Upper lobe of left lung (tissue), 6 donors: ENCODE results near the gene HIF3A. TPM values are rescaled to one million over a fixed set of nuclear protein-coding genes. Genes with fewer than 3 reads are reported as not detected.
A peak's percentile ranks its signal among the peaks of the same experiment; 100 is the strongest.
"Not testable (repeated sequence)": the region's sequence is repeated elsewhere in the genome, so short reads cannot be mapped to it uniquely, and the experiment has no call there.

Experiments
- ATAC-seq, 2 donors: fragments of 200-7000 bp; cut with Tn5 transposase; one replicate each; pipeline ENCODE4 v1.9.1; 2022; ENCODE audit warnings: mild to moderate bottlenecking in 2 of 2, moderate library complexity in 2 of 2; ENCODE audit not compliant: low FRiP score in 2 of 2
- DNase-seq, 2 donors: peaks; one replicate each; pipeline ENCODE4 v3.0.0-alpha.2; 2019 to 2020
- H3K27ac ChIP-seq, 4 donors: fragments of 200-600 bp; sonication (generic); one replicate each; pipeline ENCODE4 v1.5.1; 2016 to 2019
- H3K27me3 ChIP-seq, 4 donors: fragments of 200-600 bp; sonication (generic); one replicate each; pipeline ENCODE4 v1.5.1; 2017 to 2019
- H3K36me3 ChIP-seq, 4 donors: fragments of 200-600 bp; sonication (generic); one replicate each; pipeline ENCODE4 v1.5.1; 2016 to 2019
- H3K4me1 ChIP-seq, 4 donors: fragments of 200-600 bp; sonication (generic); one replicate each; pipeline ENCODE4 v1.5.1; 2018 to 2019
- H3K4me3 ChIP-seq, 4 donors: fragments of 200-600 bp; sonication (generic); one replicate each; pipeline ENCODE4 v1.5.1; 2017 to 2019; ENCODE audit warnings: mild to moderate bottlenecking in 2 of 4, moderate library complexity in 1 of 4
- H3K9me3 ChIP-seq, 4 donors: fragments of 200-600 bp; sonication (generic); one replicate each; pipeline ENCODE4 v1.5.1; 2018 to 2019
- EP300 ChIP-seq, 4 donors: sonication (generic); formaldehyde crosslinking; IDR thresholded peaks; one replicate each; pipeline ENCODE4 v1.5.1; 2017; ENCODE audit warnings: antibody characterized with exemption in 4 of 4, control low read depth in 2 of 4
- POLR2A ChIP-seq, 4 donors: fragments of 450-650 bp; IDR thresholded peaks; one replicate each; pipeline ENCODE4 v1.5.1; 2016 to 2017; ENCODE audit warnings: antibody characterized with exemption in 4 of 4, mild to moderate bottlenecking in 2 of 4
- POLR2AphosphoS5 ChIP-seq, 2 donors: sonication (generic); formaldehyde crosslinking; IDR thresholded peaks; one replicate each; pipeline ENCODE4 v1.5.1; 2017; ENCODE audit warnings: antibody characterized with exemption in 2 of 2
- WGBS, 2 donors: methylation state at CpG; one replicate each; pipeline ENCODE4 v1.1.5; 2017 to 2018; 5-methylcytosine and 5-hydroxymethylcytosine counted together
- total RNA-seq, 6 donors: library from RNA; depleted of rRNA in 4 of 6; stranded (reverse); fragments of >200 nt in 4 of 6; gene quantifications; one replicate each; pipeline versions ENCODE4 v1.1.0 to v1.2.1, GENCODE V29; 2016 to 2021
- TF ChIP-seq, protein P1 (sequence below), 6 experiments: fragments of 450-650 bp in 4 of 6; fragments of 200-600 bp in 2 of 6; sonication (generic) in 2 of 6; IDR thresholded peaks; one replicate each; pipeline ENCODE4 v1.5.1; 2016 to 2019; ENCODE audit warnings: antibody characterized with exemption in 6 of 6
- donor health status: DM: no; HTN: no; CAD: no; lungs with moderate emphysema.
- donor health status: DM: no; HTN: yes; CAD: no; lungs with severe emphysema.

Gene HIF3A
- total RNA-seq, 6 donors from 2014 or later = 42.3 to 1,057 (median 61.3) TPM

- Histone ChIP-seq H3K27me3 (peaks cover 0 to 3% (median 0%) of the 10 kb centered on the region in 4 donors), H3K36me3 (no peaks in the 10 kb centered on the region), H3K9me3 (no peaks in the 10 kb centered on the region), H3K27ac (no peak overlapping the region), H3K4me3 (no peak overlapping the region), H3K4me1 (no peaks in the 10 kb centered on the region)
- DNase-seq (no peak), ATAC-seq (peak; percentile 43 to 70)
- WGBS, 2 donors = 46 to 58% methylated on average over 7 to 8 of the region's 8 CpGs
- TF ChIP-seq, protein P1, sequence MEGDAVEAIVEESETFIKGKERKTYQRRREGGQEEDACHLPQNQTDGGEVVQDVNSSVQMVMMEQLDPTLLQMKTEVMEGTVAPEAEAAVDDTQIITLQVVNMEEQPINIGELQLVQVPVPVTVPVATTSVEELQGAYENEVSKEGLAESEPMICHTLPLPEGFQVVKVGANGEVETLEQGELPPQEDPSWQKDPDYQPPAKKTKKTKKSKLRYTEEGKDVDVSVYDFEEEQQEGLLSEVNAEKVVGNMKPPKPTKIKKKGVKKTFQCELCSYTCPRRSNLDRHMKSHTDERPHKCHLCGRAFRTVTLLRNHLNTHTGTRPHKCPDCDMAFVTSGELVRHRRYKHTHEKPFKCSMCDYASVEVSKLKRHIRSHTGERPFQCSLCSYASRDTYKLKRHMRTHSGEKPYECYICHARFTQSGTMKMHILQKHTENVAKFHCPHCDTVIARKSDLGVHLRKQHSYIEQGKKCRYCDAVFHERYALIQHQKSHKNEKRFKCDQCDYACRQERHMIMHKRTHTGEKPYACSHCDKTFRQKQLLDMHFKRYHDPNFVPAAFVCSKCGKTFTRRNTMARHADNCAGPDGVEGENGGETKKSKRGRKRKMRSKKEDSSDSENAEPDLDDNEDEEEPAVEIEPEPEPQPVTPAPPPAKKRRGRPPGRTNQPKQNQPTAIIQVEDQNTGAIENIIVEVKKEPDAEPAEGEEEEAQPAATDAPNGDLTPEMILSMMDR (IDR thresholded peaks at IDR 0.05) = no peak
- TF ChIP-seq POLR2A (IDR thresholded peaks at IDR 0.05) (no peak), EP300 (IDR thresholded peaks at IDR 0.05) (no peak), POLR2AphosphoS5 (IDR thresholded peaks at IDR 0.05) (no peak)
Observed at GRCh38 chr19:46271481-46272197, 25.2 kb upstream of the HIF3A start.

DNA sequence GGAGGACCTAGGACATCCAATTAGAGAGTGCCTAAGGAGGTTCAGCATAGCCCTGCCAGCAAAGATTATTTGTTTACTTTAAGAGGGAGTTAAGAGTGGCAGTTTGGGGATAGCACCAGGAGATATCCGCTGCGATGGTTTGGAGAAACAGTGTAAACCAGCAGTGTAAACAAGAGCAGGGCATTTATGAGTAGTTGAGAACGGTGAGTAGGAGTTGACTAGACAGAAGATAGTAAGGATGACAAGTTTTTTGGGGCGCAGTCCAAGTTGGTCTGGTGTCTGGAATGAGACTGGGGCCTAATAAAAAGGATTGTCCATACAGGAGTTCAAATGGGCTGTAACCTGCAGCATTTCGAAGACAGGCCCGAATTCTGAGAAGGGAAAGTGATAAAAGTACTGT is 22.9 kb upstream of the HIF3A start:
- WGBS, 2 donors = 73 to 79% methylated on average over 6 of the region's 6 CpGs
- H3K9me3 ChIP-seq, ATAC-seq, H3K27ac ChIP-seq, H3K4me1 ChIP-seq, H3K36me3 ChIP-seq, H3K27me3 ChIP-seq, DNase-seq, H3K4me3 ChIP-seq: not testable (repeated sequence)

GRCh38 chr19:46279177-46279576 is 17.7 kb upstream of the HIF3A start:
- Histone ChIP-seq H3K27me3 (no peaks in the 10 kb centered on the region), H3K36me3 (no peaks in the 10 kb centered on the region), H3K27ac (no peak overlapping the region), H3K4me1 (peaks cover 11 to 14% (median 12%) of the 10 kb centered on the region in 4 donors), H3K4me3 (no peak overlapping the region), H3K9me3 (no peaks in the 10 kb centered on the region)
- DNase-seq (no peak), ATAC-seq (no peak)
- WGBS, 2 donors = 86 to 95% methylated on average over 7 of the region's 7 CpGs
- TF ChIP-seq POLR2AphosphoS5 (IDR thresholded peaks at IDR 0.05) (no peak), POLR2A (IDR thresholded peaks at IDR 0.05) (no peak), EP300 (IDR thresholded peaks at IDR 0.05) (no peak)
- TF ChIP-seq, protein P1 (IDR thresholded peaks at IDR 0.05) = no peak

- Histone ChIP-seq H3K27ac (peak overlapping the region; percentile 52 to 77 (median 66)), H3K4me3 (no peak overlapping the region), H3K9me3 (no peaks in the 10 kb centered on the region), H3K36me3 (no peaks in the 10 kb centered on the region), H3K4me1 (peaks cover 22 to 29% (median 23%) of the 10 kb centered on the region in 4 donors), H3K27me3 (no peaks in the 10 kb centered on the region)
- WGBS, 2 donors = 46 to 49% methylated on average over 4 of the region's 4 CpGs
- ATAC-seq (peak in 1 of 2 donors; percentile 42), DNase-seq (peak in 1 of 2 donors; percentile 28)
- TF ChIP-seq POLR2AphosphoS5 (IDR thresholded peaks at IDR 0.05) (peak; percentile 78 to 88), EP300 (IDR thresholded peaks at IDR 0.05) (peak in 3 of 4 donors; percentile 11 to 97 (median 91)), POLR2A (IDR thresholded peaks at IDR 0.05) (no peak)
- TF ChIP-seq, protein P1 (IDR thresholded peaks at IDR 0.05) = no peak
Observed at GRCh38 chr19:46283771-46284170, 13.1 kb upstream of the HIF3A start.

DNA sequence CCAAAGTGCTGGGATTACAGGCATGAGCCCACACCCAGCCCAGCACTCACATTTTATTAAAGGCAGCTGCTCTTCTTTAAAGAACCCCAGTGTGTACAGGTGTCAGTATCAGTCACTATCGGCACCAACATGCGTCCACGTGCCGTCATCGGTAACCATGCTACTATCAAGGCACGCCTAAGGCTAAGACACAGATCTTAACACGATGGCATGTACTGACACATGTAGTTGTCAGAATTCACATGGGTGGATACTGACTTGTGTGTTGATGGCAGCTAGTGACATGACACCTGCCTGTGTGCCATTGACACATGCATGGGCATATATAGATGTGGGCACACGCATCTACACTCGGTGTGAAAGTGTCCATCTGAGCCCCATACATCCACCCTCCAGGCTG is 12.2 kb upstream of the HIF3A start:
- WGBS, 2 donors = 82 to 83% methylated on average over 6 to 9 of the region's 9 CpGs
- TF ChIP-seq POLR2AphosphoS5 (IDR thresholded peaks at IDR 0.05) (no peak), EP300 (IDR thresholded peaks at IDR 0.05) (no peak)
- no peaks in the 10 kb centered on the region for H3K27me3 ChIP-seq
- peaks cover 22 to 35% (median 27%) of the 10 kb centered on the region in 4 donors for H3K4me1 ChIP-seq
- no peak for ATAC-seq
- H3K4me3 ChIP-seq = no peak overlapping the region
- no peaks in the 10 kb centered on the region for H3K36me3 ChIP-seq
- H3K9me3 ChIP-seq = peaks cover 0 to 1% (median 0%) of the 10 kb centered on the region in 4 donors
- peak overlapping the region; percentile 52 to 77 (median 66) for H3K27ac ChIP-seq
- no peak for DNase-seq

- Histone ChIP-seq H3K4me3 (no peak overlapping the region), H3K36me3 (no peaks in the 10 kb centered on the region), H3K27me3 (no peaks in the 10 kb centered on the region), H3K9me3 (peaks cover 3 to 15% (median 7%) of the 10 kb centered on the region in 4 donors), H3K4me1 (peaks cover 22 to 35% (median 26%) of the 10 kb centered on the region in 4 donors), H3K27ac (peak overlapping the region in 1 of 4 donors; percentile 72)
- TF ChIP-seq EP300 (IDR thresholded peaks at IDR 0.05) (no peak), POLR2AphosphoS5 (IDR thresholded peaks at IDR 0.05) (no peak), POLR2A (IDR thresholded peaks at IDR 0.05) (no peak)
- TF ChIP-seq, protein P1 (IDR thresholded peaks at IDR 0.05) = no peak
- DNase-seq (no peak), ATAC-seq (no peak)
- 65 to 71% methylated on average over 7 of the region's 7 CpGs for WGBS, 2 donors
Observed at GRCh38 chr19:46287585-46287984, 9.3 kb upstream of the HIF3A start.
